Subcutaneous adipose tissue (tissue), 4 donors: ENCODE data around the gene MIB1. TPM values are rescaled to one million over a fixed set of nuclear protein-coding genes. Genes with fewer than 3 reads are reported as not detected.

Experiments
- total RNA-seq, 4 donors: library from RNA; depleted of rRNA; stranded (reverse); fragments of >200 nt; gene quantifications; one replicate each; pipeline ENCODE4 v1.1.0, GENCODE V29; 2016
- TF ChIP-seq, protein P1 (sequence below): fragments of 450-650 bp; IDR thresholded peaks from one replicate; pipeline ENCODE4 v1.5.1; 2016; ENCODE audit warnings: low read depth, mild to moderate bottlenecking, control low read depth, antibody characterized with exemption, moderate library complexity

The MIB1 gene
- total RNA-seq, 4 donors from 2014 or later = 28.4 to 38.5 (median 34.0) TPM

DNA sequence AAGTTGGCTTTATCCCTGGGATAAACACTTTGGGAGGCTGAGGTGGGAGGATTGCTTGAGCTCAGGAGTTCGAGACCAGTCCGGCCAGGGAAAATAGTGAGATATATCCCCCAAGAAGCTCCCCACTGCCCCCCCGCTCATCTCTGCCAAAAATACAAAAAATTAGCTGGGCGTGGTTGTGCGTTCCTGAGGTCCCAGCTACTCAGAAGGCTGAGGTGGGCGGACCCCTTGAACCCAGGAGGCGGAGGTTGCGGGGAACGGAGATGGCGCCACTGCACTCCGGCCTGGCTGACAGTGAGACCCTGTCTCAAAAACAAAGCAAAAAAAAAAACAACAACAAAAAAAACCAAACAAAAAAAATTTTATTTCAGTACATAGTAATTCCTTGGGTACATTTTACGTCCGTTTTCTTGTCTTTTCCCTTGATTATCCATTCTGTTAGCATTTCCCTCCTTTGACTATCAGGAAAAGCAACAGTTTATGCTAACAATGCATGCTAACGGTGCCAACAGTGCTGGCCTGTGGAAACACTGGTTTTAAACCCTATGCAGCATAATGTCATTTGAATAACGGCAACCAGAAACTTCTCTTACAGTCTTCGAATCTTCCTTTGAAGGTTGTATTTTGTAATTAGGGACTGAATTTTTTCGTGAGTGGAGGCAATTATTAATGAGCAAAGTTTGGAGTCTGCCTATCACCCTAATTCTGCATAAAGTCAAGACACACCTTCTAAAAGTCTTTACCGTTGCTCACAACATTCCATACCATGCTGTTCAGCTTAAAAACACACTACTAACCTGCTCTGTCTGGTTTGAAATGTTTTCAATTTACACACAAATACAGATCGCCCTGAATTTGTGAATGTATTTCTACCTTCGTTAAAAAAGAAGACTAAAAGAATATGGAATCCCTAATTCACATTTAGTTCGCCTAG is 721 bp upstream of the MIB1 start:
- TF ChIP-seq, protein P1, sequence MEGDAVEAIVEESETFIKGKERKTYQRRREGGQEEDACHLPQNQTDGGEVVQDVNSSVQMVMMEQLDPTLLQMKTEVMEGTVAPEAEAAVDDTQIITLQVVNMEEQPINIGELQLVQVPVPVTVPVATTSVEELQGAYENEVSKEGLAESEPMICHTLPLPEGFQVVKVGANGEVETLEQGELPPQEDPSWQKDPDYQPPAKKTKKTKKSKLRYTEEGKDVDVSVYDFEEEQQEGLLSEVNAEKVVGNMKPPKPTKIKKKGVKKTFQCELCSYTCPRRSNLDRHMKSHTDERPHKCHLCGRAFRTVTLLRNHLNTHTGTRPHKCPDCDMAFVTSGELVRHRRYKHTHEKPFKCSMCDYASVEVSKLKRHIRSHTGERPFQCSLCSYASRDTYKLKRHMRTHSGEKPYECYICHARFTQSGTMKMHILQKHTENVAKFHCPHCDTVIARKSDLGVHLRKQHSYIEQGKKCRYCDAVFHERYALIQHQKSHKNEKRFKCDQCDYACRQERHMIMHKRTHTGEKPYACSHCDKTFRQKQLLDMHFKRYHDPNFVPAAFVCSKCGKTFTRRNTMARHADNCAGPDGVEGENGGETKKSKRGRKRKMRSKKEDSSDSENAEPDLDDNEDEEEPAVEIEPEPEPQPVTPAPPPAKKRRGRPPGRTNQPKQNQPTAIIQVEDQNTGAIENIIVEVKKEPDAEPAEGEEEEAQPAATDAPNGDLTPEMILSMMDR = no peak

DNA sequence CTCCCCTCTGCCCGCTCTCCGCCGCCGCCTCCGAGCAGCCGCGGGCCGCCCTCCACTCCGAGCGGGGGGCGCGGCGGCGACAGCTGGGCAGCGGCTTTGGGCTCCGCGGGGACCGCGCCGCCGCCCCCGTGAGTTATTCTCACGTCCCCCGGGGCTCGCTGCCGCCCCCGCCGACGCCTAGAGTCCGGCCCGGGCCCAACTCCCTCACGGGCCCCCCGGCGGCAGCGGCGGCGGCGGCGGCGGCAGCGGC is 645 bp downstream of the MIB1 start:
- TF ChIP-seq, protein P1 = no peak

DNA sequence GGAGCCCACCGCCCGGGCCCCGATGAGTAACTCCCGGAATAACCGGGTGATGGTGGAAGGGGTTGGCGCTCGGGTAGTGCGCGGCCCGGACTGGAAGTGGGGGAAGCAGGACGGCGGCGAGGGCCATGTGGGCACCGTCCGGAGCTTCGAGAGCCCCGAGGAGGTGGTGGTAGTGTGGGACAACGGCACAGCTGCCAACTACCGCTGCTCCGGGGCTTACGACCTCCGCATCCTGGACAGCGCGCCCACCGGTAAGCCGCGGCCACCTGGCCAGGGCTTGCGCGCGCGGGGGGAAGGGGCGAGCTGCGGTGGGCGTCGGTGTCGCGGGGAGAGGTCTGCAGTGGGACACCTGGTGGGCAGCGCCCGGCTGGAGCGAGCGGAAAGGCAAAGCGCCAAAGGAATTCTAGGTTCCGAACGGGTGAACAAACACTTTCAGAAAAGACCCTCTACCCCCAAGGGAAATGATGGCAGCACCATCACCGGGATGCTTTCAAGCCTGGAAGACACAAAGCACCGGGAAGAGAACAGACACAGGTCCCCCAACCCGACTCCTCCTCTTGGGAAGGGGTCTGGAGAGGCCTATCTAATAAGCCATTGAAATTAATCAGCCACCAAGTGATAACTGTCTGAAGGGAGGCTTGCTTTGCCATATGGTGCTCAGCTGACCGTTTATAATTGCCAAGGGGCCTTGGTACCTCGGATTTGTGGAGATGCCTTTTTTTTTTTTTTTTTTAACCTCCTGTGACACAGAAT is 1.1 kb downstream of the MIB1 start:
- TF ChIP-seq, protein P1 = no peak

- TF ChIP-seq, protein P1 = no peak
Measured at GRCh38 chr18:21742315-21742687, 1.7 kb downstream of the MIB1 start.

DNA sequence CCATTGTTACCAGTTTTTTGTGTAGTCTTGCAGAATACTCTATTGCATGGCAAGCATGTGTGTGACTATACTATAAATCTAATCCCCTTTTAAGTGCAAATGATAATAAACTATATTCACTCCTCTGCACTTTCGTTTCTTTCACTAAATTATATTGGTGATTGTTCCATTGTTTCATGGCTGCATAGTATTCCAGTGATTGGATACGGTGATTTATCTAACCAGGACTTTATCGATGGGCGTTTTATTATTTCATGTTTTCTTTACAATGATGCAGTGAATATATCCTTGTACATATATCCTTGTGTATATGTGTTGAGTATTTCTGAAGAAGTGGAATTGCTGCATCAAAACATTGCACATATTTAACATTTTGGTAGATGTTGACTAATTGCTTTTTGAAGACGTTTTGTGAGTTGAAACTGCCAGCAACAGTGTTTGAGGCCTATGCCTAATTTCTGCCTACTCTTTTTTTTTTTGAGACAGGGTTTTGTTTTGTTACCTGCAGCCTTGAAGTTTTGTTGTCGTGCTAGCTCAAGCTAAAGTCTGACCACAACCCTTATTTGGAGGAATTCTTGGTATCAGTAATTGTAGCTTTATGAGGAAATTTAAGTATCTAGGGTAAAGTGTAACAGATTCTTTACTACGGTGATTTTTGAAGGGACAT is 2.7 kb downstream of the MIB1 start:
- TF ChIP-seq, protein P1 = no peak

- TF ChIP-seq, protein P1 = no peak
Measured at GRCh38 chr18:21745231-21745630, 4.6 kb downstream of the MIB1 start.

- TF ChIP-seq, protein P1 = no peak
Measured at GRCh38 chr18:21747268-21747667, 6.7 kb downstream of the MIB1 start.
